K562 (cell line): Measurements from ENCODE around the gene APOL2. TPM values are rescaled to one million over a fixed set of nuclear protein-coding genes. Genes with fewer than 3 reads are reported as not detected.

Experiments used
- CREM ChIP-seq: IDR thresholded peaks from 2 replicates; pipeline ENCODE4 v1.6.1; 2014; ENCODE audit warnings: antibody characterized with exemption, low read depth
- MAZ ChIP-seq, 2 experiments: fragments of 450-650 bp in 1 of 2; sonication (generic) in 1 of 2; formaldehyde crosslinking; IDR thresholded peaks in 1 of 2; conservative IDR thresholded peaks in 1 of 2; 2 replicates each; pipeline versions ENCODE4 v1.4.0 to v1.5.0; 2020; ENCODE audit warnings: mild to moderate bottlenecking in 1 of 2, missing genetic modification reagents in 1 of 2
- NCOA1 ChIP-seq: fragments of 450-650 bp; IDR thresholded peaks from 2 replicates; pipeline ENCODE4 v1.6.1; 2016; ENCODE audit warnings: low read depth
- POLR2G ChIP-seq: fragments of 200-400 bp; formaldehyde crosslinking; IDR thresholded peaks from 2 replicates; pipeline ENCODE4 v1.6.1; 2017; ENCODE audit warnings: low read depth, mild to moderate bottlenecking, antibody characterized with exemption, low read length, moderate library complexity
- RAD21 ChIP-seq, 2 experiments: fragments of 250-450 bp in 1 of 2; fragments of 450-650 bp in 1 of 2; sonication (Bioruptor Pico) in 1 of 2; formaldehyde crosslinking in 1 of 2; IDR thresholded peaks in 1 of 2; conservative IDR thresholded peaks in 1 of 2; 2 replicates each; pipeline versions ENCODE4 v1.4.0 to v1.8.0; 2020 to 2022; ENCODE audit warnings: mild to moderate bottlenecking in 2 of 2, moderate library complexity in 1 of 2
- RAD51 ChIP-seq: fragments of 450-650 bp; IDR thresholded peaks from 2 replicates; pipeline ENCODE4 v1.7.1; 2016; ENCODE audit warnings: low read depth, mild to moderate bottlenecking, borderline replicate concordance
- SMC3 ChIP-seq: conservative IDR thresholded peaks from 2 replicates; pipeline ENCODE4 v1.6.1; 2011; ENCODE audit warnings: low read depth, low read length, improper control_type of control experiment; ENCODE audit not compliant: insufficient read depth
- VEZF1 ChIP-seq: fragments of 200-800 bp; sonication (Bioruptor generic); IDR thresholded peaks from 2 replicates; pipeline ENCODE4 v1.6.1; 2017; ENCODE audit warnings: missing genetic modification characterization, missing compliant biosample characterization
- XRCC3 ChIP-seq: fragments of 450-650 bp; IDR thresholded peaks from 2 replicates; pipeline ENCODE4 v1.6.1; 2017; ENCODE audit warnings: mild to moderate bottlenecking, moderate library complexity
- polyA plus RNA-seq, 8 experiments: library from polyadenylated mRNA; depleted of rRNA in 4 of 8; stranded (reverse) in 5 of 8; unstranded in 3 of 8; fragments of >200 nt; fragmentation: Nextera tagmentation in 2 of 8; fragmentation: Illumina TruSeq in 1 of 8; extraction: Ambion mirVana in 2 of 8; extraction: Trizol in 1 of 8; gene quantifications; 2 replicates each; pipeline versions ENCODE4 v1.2.1 to v1.2.3, GENCODE V29; 2011 to 2014; ENCODE audit warnings: inconsistent platforms in 1 of 8, missing spikeins in 1 of 8
- total RNA-seq, 7 experiments: library from RNA; depleted of rRNA in 6 of 7; stranded (reverse); fragments of >200 nt in 6 of 7; fragmentation: Illumina TruSeq in 2 of 7; extraction: Trizol in 2 of 7; gene quantifications; 2 replicates each; pipeline versions ENCODE4 v1.2.1 to v1.2.3, GENCODE V29; 2011 to 2021; ENCODE audit warnings: low replicate concordance in 1 of 7
- TF ChIP-seq, protein P1 (sequence below), 3 experiments: IDR thresholded peaks in 2 of 3; conservative IDR thresholded peaks in 1 of 3; 2 replicates each; pipeline ENCODE4 v1.5.1; 2011 to 2012; ENCODE audit warnings: low read length in 3 of 3, mild to moderate bottlenecking in 3 of 3, control low read depth in 2 of 3, improper control_type of control experiment in 1 of 3, inconsistent platforms in 1 of 3, low read depth in 1 of 3, mixed read lengths in 1 of 3, moderate library complexity in 1 of 3; ENCODE audit not compliant: insufficient read depth in 2 of 3

Gene APOL2
- total and polyA plus RNA-seq, 9 of the 15 experiments (the other 6 are each of a cell fraction or from before 2014, with no cell fraction given): 2.7 to 10.6 (median 8.9) TPM

- TF ChIP-seq, protein P1, sequence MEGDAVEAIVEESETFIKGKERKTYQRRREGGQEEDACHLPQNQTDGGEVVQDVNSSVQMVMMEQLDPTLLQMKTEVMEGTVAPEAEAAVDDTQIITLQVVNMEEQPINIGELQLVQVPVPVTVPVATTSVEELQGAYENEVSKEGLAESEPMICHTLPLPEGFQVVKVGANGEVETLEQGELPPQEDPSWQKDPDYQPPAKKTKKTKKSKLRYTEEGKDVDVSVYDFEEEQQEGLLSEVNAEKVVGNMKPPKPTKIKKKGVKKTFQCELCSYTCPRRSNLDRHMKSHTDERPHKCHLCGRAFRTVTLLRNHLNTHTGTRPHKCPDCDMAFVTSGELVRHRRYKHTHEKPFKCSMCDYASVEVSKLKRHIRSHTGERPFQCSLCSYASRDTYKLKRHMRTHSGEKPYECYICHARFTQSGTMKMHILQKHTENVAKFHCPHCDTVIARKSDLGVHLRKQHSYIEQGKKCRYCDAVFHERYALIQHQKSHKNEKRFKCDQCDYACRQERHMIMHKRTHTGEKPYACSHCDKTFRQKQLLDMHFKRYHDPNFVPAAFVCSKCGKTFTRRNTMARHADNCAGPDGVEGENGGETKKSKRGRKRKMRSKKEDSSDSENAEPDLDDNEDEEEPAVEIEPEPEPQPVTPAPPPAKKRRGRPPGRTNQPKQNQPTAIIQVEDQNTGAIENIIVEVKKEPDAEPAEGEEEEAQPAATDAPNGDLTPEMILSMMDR (IDR thresholded peaks at IDR 0.05 in 2 of 3, conservative IDR thresholded peaks at IDR 0.05 in 1 of 3; ENCODE audit: insufficient read depth in 2 of 3, low read depth in 1 of 3, low read length in 3 of 3): peak; percentile 70 to 79 (median 71)
- TF ChIP-seq CREM (peak; percentile 30; the same call in 1 of the 2 replicates), VEZF1 (peak; percentile 48), MAZ (CRISPR knock-in tag; conservative IDR thresholded peaks at IDR 0.05 in 1 of 2, IDR thresholded peaks at IDR 0.05 in 1 of 2) (peak in 1 of 2 experiments; percentile 77; a peak in 2 of 4 replicates), RAD21 (CRISPR knock-in tag; conservative IDR thresholded peaks at IDR 0.05 in 1 of 2, IDR thresholded peaks at IDR 0.05 in 1 of 2) (peak; percentile 24 to 67), POLR2G (0 out of 2 replicates have a peak, but pooled peaks have one; percentile 24), SMC3 (peak; percentile 51; the same call in 1 of the 2 replicates), XRCC3 (no peak), RAD51 (no peak), NCOA1 (no peak)
Measured at GRCh38 chr22:36277482-36278291, 38.4 kb upstream of the APOL2 start (continued).
